ENCODE results near the gene HOXA7. TPM values are rescaled to one million over a fixed set of nuclear protein-coding genes. Genes with fewer than 3 reads are reported as not detected.

Gene HOXA7
- total and polyA plus RNA-seq, 2 experiments from 2014 or later: 6.6 to 15.8 TPM

- H3K9ac ChIP-seq: peak overlapping the region; percentile 98
- peak; percentile 49 for DNase-seq
- H3F3A ChIP-seq (ENCODE audit: insufficient read depth): peaks cover 19% of the 10 kb centered on the region
- no peaks in the 10 kb centered on the region for H3K27me3 ChIP-seq (replicated peaks; ENCODE audit: insufficient read depth)
- H4K20me1 ChIP-seq (ENCODE audit: insufficient read depth): no peaks in the 10 kb centered on the region
- peaks cover 74% of the 10 kb centered on the region for H3K79me2 ChIP-seq (ENCODE audit: insufficient read depth)
- H3K27ac ChIP-seq: peak overlapping the region; percentile 99
- H3K36me3 ChIP-seq (ENCODE audit: low read depth): peaks cover 10% of the 10 kb centered on the region; the same call in 1 of the 2 replicates
- TF ChIP-seq EZH2 (IDR thresholded peaks at IDR 0.05; ENCODE audit: insufficient read depth, poor library complexity, severe bottlenecking): no peak
- no peak for TF ChIP-seq EZH2phosphoT487 (IDR thresholded peaks at IDR 0.05; ENCODE audit: insufficient read depth, low read depth)
- WGBS, 2 experiments (ENCODE audit: low coverage in 1 of 2, low lambda C conversion rate in 2 of 2, missing lambda C conversion rate in 2 of 2): 1 to 4% methylated on average over 23 to 24 of the region's 24 CpGs
- in situ Hi-C loops (cut with MboI): loop anchor here (10.0 kb wide), 1 partner anchor 969 kb away; no protein-coding TSS in a partner anchor
- H3K4me2 ChIP-seq (ENCODE audit: unreplicated experiment): peak overlapping the region; percentile 100
- H2AFZ ChIP-seq: no peak overlapping the region
- peaks cover 7% of the 10 kb centered on the region for H3K4me1 ChIP-seq (ENCODE audit: insufficient read depth)
- H3K4me3 ChIP-seq: peak overlapping the region; percentile 83
- H3K9me3 ChIP-seq (ENCODE audit: low read depth): no peaks in the 10 kb centered on the region
- H3K9me2 ChIP-seq (ENCODE audit: insufficient read depth): no peaks in the 10 kb centered on the region
Measured at GRCh38 chr7:27163288-27164044, 7.0 kb upstream of the HOXA7 start.

GRCh38 chr7:27162561-27163287 is 6.2 kb upstream of the HOXA7 start:
- in situ Hi-C loops (cut with MboI): loop anchor here (10.0 kb wide), 1 partner anchor 968 kb away; no protein-coding TSS in a partner anchor
- H3K4me3 ChIP-seq: peak overlapping the region; percentile 83

GRCh38 chr7:27161721-27162560 is 5.5 kb upstream of the HOXA7 start:
- Histone ChIP-seq H3K9me3 (ENCODE audit: low read depth) (no peaks in the 10 kb centered on the region), H2AFZ (no peak overlapping the region), H3K4me2 (ENCODE audit: unreplicated experiment) (peak overlapping the region; percentile 100), H4K20me1 (ENCODE audit: insufficient read depth) (no peaks in the 10 kb centered on the region), H3F3A (ENCODE audit: insufficient read depth) (peaks cover 7% of the 10 kb centered on the region), H3K9me2 (ENCODE audit: insufficient read depth) (no peaks in the 10 kb centered on the region), H3K79me2 (ENCODE audit: insufficient read depth) (peaks cover 58% of the 10 kb centered on the region), H3K27me3 (replicated peaks; ENCODE audit: insufficient read depth) (no peaks in the 10 kb centered on the region), H3K4me1 (ENCODE audit: insufficient read depth) (no peaks in the 10 kb centered on the region), H3K9ac (peak overlapping the region; percentile 98), H3K4me3 (peak overlapping the region; percentile 83), H3K36me3 (ENCODE audit: low read depth) (peaks cover 10% of the 10 kb centered on the region; the same call in 1 of the 2 replicates), H3K27ac (peak overlapping the region; percentile 99)
- in situ Hi-C loops (cut with MboI): loop anchor here (10.0 kb wide), 1 partner anchor 967 kb away; no protein-coding TSS in a partner anchor
- 5 to 7% methylated on average over 24 to 30 of the region's 30 CpGs for WGBS, 2 experiments (ENCODE audit: low coverage in 1 of 2, low lambda C conversion rate in 2 of 2, missing lambda C conversion rate in 2 of 2)
- no peak for TF ChIP-seq EZH2 (IDR thresholded peaks at IDR 0.05; ENCODE audit: insufficient read depth, poor library complexity, severe bottlenecking)
- no peak for TF ChIP-seq EZH2phosphoT487 (IDR thresholded peaks at IDR 0.05; ENCODE audit: insufficient read depth, low read depth)
- DNase-seq: peak; percentile 61

More at GRCh38 chr7:27162561-27163287, 6.2 kb upstream of the HOXA7 start:
- H4K20me1 ChIP-seq (ENCODE audit: insufficient read depth): no peaks in the 10 kb centered on the region
- TF ChIP-seq EZH2 (IDR thresholded peaks at IDR 0.05; ENCODE audit: insufficient read depth, poor library complexity, severe bottlenecking) (no peak), EZH2phosphoT487 (IDR thresholded peaks at IDR 0.05; ENCODE audit: insufficient read depth, low read depth) (no peak)
- H3K27me3 ChIP-seq (replicated peaks; ENCODE audit: insufficient read depth): no peaks in the 10 kb centered on the region
- peak overlapping the region; percentile 98 for H3K9ac ChIP-seq
- WGBS, 2 experiments (ENCODE audit: low coverage in 1 of 2, low lambda C conversion rate in 2 of 2, missing lambda C conversion rate in 2 of 2): 1 to 2% methylated on average over 7 of the region's 7 CpGs
- H3K4me2 ChIP-seq (ENCODE audit: unreplicated experiment): peak overlapping the region; percentile 100
- peak overlapping the region; percentile 99 for H3K27ac ChIP-seq
- peaks cover 66% of the 10 kb centered on the region for H3K79me2 ChIP-seq (ENCODE audit: insufficient read depth)
- peak; percentile 50 for DNase-seq
- peaks cover 14% of the 10 kb centered on the region for H3F3A ChIP-seq (ENCODE audit: insufficient read depth)
- H3K4me1 ChIP-seq (ENCODE audit: insufficient read depth): peaks cover 5% of the 10 kb centered on the region
- no peak overlapping the region for H2AFZ ChIP-seq
- H3K36me3 ChIP-seq (ENCODE audit: low read depth): peaks cover 10% of the 10 kb centered on the region; the same call in 1 of the 2 replicates
- H3K9me3 ChIP-seq (ENCODE audit: low read depth): no peaks in the 10 kb centered on the region
- no peaks in the 10 kb centered on the region for H3K9me2 ChIP-seq (ENCODE audit: insufficient read depth)
